HPDE6-E6E7 (cell line): ENCODE results near the gene ADH1C.
A peak's percentile ranks its signal among the peaks of the same experiment; 100 is the strongest.
"Not testable (repeated sequence)": the region's sequence is repeated elsewhere in the genome, so short reads cannot be mapped to it uniquely, and the experiment has no call there.

Source experiments
- DNase-seq: peaks from one replicate; pipeline ENCODE4 v3.0.0; 2011; ENCODE audit warnings: missing footprints; ENCODE audit errors: extremely low spot score

Gene ADH1C

GRCh38 chr4:99352602-99353537 is at the start of gene ADH1C:
Gene ADH1C, minus strand, starts transcription at chr4:99352746. Its CDS starts 71 bp downstream, at chr4:99352675.
- no peak for DNase-seq

GRCh38 chr4:99400831-99401230 is 48.3 kb upstream of the ADH1C start:
- no peak for DNase-seq

DNA sequence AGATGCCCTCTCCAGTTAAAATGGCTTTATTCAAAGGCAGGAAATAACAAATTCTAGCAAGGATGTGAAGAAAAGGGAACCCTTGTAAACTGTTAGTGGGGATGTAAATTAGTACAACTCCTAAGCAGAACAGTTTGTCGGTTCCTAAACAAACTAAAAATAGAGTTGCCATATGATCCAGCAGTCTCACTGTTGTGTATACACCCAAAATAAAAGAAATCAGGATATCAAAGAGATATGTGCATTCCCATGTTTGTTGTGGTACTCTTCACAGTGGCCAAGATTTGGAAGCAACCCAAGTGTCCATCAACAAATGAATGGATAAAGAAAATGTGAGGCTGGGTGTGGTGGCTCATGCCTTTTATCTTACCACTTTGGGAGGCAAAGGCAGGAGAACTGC is 46.5 kb upstream of the ADH1C start:
- DNase-seq: no peak

DNA sequence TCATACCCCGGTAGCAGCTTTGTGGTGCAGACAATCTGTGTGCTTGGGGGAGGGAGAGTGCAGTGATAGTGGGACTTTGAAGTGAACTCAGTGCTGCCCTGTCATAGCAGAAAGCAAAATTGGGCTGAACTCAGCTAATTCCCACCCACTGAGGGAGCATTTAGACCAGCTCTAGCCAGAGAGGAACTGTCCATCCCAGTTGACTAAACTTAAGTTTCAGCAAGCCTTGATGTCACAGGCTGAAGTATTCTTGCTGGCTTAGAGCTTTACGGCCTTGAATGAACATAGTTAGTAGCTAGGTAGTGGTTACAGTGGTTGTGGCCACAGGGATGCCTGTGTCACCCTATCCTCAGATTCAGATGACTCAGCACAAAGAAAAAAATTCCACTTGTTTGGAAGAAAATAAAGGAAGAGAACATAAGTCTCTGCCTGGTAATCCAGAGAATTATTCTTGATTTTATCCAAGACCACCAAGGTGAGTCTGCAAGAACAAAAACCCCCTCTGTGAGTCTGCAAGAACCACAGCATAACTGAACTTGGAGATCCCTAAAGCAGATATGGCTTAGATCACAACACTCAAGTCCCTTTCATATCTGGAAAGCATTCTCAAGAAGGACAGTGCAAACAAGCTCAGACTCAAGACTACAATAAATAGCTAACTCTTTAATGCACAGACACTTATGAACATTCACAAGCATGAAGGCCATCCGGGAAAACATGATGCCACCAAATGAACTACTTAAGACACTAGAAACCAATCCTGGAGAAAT is 43.2 kb upstream of the ADH1C start:
- DNase-seq: no peak

- DNase-seq: no peak
Measured at GRCh38 chr4:99394896-99395295, 42.4 kb upstream of the ADH1C start.

- no peak for DNase-seq
Measured at GRCh38 chr4:99390055-99390454, 37.5 kb upstream of the ADH1C start.

DNA sequence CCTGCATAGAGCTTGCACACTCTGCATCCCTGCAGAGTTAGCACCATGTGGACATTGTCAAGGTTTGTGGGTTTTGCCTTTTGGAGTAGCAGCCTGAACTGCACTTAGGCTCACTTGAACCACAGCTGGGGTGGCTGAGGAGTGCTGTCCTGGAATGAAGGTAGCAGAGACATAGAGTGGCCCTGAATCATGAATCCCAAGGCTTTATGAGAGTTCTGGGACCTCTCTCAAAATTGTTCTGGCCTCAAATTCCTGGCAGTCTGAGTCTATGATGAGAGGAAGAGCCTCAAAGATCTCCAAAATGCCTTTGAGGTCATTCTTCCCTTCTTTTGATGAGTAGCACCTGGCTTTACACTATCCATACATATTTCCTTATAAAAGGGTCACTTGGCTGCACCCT is 37.1 kb upstream of the ADH1C start:
- no peak for DNase-seq

GRCh38 chr4:99383833-99384392 is 31.4 kb upstream of the ADH1C start:
- no peak for DNase-seq

DNA sequence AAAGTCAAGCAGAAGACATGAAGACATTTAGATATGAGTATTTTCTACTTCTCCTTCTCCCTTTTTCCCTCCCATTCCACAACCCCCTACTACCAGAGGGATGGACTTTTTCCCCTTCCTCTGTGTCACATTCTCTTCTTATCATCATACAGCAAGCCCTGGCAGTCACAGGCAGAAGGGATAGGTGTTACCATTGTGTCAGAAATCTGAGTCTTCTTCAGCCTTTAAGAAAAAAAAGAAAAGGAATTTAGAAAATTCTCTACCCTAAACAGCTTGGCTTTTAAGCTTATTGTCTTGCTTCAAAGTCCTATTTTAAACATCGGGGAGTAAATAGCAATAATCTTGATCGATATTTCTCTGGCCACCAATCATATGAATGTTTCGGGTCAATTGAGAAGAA is 30.9 kb upstream of the ADH1C start:
- no peak for DNase-seq

DNA sequence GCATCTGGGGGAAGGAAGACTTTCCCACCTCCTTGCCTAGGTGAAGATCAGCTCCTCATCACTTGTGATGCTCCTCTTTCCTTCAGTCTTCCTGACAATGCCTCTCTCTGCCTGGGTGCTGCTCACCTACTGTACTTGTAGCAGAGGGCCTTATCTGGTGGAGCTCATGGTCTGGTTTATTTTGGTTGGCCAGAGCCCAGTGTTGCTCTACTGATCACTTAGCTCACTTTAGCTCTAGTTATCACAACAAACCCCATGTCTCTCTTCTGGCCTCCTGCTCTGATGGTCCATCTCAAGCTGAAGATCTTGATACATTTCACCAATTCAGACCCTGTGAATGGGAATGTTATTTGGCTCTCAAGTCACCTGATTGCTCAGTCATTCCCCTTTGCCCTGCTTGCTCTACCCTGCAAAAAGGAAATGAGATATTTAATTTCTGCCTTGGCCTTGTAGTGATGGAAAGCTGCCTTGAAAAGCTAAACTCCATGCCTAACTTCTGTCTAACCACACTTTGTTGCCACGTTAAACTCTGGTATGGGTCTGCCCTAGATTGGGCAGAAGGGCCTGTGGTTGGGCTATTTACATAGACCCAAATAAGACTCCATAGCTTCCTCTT is 30.3 kb upstream of the ADH1C start:
- DNase-seq: no peak

DNA sequence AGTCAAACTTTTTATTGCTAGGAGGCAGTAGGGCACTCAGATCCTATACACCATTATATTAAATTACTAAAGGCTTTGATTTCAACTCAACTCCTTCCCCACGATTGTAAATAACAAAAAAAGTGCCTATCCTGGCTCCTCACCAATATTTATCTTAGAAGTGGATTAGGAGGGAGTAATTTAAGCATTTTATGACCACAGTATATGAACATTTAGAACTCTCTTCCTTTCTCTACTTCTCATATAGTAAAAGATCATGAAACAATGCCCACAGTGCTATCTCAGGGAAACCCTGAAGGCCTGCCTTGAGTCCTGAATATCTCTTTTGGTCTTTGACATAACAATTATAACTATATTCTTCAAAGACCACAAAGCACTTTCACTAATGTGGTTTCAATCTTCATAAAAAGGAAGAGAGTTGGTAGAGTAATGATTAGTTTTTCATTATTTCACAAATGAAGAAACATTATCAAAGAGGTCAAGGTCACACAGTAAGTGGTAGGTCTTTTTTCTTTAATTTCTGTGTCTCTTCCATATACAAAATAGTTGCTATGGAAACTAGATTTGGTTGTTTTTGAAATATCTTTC is 29.1 kb upstream of the ADH1C start:
- no peak for DNase-seq

- no peak for DNase-seq
Measured at GRCh38 chr4:99379571-99379970, 27.0 kb upstream of the ADH1C start.

DNA sequence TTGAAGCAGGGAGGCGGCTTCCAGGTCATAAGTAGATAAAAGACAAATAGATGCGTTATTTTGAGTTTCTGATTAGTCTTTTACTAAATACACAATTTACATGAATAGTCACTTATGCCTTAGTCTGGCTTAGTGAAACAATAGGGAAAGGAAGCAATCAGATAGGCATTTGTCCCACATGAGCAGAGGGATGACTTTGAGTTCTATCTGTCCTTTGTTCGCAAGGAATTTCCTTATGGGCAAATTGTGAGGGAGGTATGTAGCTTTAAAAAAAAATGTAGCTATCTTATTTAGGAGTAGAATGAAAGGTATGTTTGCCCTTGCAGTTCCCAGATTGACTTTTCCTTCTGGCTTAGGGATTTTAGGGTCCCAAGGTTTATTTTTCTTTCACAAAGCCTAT is 26.3 kb upstream of the ADH1C start:
- DNase-seq: no peak

- peak; percentile 29 for DNase-seq
Measured at GRCh38 chr4:99377341-99377740, 24.8 kb upstream of the ADH1C start.

DNA sequence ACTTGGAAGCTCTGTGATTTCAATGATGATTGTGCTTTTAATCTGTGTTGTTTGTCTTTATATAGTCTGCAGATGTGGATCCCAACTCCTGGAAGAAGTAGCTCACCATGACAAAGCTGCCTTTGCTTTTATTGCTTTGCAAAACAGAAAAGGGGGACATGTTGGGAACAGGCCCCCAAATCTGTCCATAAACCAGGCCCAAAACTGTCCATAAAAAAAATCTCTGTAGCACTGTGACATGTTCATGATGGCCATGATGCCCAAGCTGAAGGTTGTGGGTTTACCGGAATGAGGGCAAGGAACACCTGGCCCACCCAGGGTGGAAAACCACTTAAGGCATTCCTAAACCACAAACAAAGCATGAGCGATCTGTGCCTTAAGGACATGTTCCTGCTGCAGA is 19.9 kb upstream of the ADH1C start:
- not testable (repeated sequence) for DNase-seq

DNA sequence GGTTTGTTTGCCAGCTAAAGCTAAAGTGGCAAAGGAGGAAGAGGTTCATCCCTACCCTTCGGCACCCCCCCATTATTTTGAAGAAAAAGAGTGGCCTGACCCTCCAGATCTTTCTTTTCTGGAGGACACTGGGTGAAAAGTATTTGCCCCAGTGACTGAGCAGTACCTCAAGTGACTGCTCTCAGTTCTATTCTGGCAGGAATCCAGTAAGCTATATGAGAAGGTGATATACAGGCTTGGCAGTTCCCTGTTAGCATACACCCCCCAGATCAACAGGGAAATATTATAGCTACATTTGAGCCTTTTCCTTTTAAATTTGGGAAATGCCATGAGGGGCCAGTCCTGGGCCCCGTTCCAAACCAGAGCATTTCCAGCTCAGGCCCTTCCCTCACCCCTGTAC is 15.3 kb upstream of the ADH1C start:
- DNase-seq: not testable (repeated sequence)

DNA sequence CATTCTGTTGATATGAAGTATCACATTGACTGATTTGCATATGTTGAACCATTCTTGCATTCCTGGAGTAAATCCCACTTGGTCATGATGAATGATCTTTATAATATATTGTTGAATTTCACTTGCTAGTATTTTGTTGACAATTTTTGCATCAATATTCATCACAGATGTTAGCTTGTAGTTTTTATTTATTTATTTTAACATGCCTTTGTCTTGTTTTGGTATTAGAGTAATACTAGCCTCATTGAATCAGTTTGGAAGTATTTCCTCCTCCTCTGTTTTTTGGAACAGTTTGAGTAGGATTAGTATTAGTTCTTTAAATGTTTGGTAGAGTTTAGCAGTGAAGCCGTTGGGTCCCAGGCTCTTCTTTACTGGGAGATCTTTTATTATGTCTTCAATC is 13.9 kb upstream of the ADH1C start:
- DNase-seq: no peak

DNA sequence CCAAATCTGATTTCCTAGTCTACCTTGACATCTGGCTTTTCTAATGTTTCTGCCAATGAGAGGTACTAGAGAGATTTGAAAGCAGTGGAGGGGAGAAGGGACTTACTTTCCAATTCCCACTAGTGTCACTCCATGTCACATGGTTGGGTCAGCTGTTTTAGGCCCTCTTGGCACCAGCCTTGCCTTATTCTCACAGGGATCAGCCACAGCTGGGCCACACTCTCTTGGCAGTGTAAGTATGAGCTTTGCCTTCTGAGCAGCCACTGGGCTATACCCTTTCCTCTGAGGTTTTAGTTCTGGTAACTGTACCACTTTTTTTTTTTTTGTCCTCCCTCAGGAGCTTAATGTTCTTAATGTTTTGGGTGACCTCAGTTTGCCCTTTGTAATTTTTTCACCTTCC is 10.2 kb upstream of the ADH1C start:
- DNase-seq: no peak

DNA sequence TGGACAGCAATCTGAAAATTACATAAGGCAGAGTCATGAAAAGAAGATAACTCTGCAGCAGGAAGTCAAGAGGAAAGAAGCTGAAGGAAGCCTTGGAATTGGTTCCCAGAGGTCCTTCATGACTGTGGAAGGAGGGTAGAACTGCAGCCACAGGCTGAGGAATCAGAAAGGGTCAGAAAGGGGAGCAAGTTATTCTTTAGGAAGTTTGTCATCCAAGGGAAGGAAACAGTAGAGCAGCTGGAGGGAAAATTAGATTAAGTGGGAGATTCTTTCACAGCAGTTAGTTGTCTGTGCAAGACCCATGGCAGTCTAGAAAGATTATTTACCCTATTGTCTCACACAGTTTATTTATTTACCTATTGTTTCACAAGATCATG is 9.3 kb upstream of the ADH1C start:
- DNase-seq: no peak

GRCh38 chr4:99361268-99361898 is 8.8 kb upstream of the ADH1C start:
- DNase-seq: no peak

DNA sequence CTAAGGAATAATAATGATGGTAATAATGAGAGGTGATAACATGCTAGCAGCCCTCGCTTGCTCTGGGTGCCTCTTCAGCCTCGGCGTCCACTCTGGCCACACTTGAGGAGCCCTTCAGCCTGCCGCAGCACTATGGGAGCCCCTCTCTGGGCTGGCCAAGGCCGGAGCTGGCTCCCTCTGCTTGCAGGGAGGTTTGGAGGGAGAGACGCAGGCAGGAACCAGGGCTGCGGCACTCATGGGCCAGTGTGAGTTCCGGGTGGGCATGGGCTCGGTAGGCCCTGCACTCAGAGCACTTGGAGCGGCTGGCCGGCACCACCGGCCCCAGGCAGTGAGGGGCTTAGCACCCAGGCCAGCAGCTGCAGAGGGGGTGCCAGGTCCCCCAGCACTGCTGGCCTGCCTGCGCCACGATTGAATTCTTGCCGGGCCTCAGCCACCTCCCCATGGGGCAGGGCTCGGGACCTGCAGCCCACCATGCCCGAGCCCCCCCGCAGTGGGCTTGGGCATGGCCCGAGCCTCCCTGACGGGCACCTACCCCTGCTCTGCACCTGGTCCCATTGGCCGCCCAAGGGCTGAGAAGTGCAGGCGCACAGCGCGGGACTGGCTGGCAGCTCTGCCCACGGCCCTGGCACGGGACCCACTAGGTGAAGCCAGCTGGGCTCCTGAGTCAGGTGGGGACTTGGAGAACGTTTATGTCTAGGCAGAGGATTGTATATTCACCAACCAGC is 7.1 kb upstream of the ADH1C start:
- no peak for DNase-seq
